Sigmoid colon (tissue), 4 donors: ENCODE data around the gene CDKN1A.

ENCODE experiments used
- EP300 ChIP-seq, 4 donors: sonication (generic); formaldehyde crosslinking; IDR thresholded peaks; one replicate each; pipeline ENCODE4 v1.6.1; 2017; ENCODE audit warnings: antibody characterized with exemption in 4 of 4
- POLR2A ChIP-seq, 2 donors: fragments of 450-650 bp; IDR thresholded peaks; one replicate each; pipeline ENCODE4 v1.6.1; 2016; ENCODE audit warnings: antibody characterized with exemption in 2 of 2, mild to moderate bottlenecking in 2 of 2, moderate library complexity in 2 of 2
- POLR2AphosphoS5 ChIP-seq, 4 donors: sonication (generic); formaldehyde crosslinking; IDR thresholded peaks; one replicate each; pipeline ENCODE4 v1.6.1; 2017; ENCODE audit warnings: antibody characterized with exemption in 4 of 4
- TF ChIP-seq, protein P1 (sequence below), 4 experiments: fragments of 450-650 bp in 3 of 4; fragments of 200-600 bp in 1 of 4; IDR thresholded peaks; one replicate each; pipeline ENCODE4 v1.5.1; 2016 to 2019; ENCODE audit warnings: antibody characterized with exemption in 4 of 4, mild to moderate bottlenecking in 3 of 4, moderate library complexity in 2 of 4

DNA sequence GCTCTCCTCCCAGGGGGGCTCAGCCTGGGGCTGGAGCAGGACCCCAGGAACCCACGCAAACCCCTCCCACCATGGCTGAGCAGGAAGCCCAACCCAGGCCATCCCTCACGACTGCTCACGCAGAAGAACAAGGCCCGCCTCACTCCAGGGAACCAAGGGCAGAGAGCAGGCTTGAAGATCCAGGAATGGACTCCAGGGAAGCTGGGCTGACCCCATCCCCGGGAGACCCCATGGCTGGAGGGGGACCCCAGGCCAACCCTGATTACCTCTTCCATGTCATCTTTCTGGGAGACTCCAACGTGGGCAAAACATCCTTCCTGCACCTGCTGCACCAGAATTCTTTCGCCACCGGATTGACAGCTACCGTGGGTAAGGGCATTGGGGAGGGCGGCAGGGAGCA lies 43.9 kb downstream of the CDKN1A start:
- TF ChIP-seq, protein P1, sequence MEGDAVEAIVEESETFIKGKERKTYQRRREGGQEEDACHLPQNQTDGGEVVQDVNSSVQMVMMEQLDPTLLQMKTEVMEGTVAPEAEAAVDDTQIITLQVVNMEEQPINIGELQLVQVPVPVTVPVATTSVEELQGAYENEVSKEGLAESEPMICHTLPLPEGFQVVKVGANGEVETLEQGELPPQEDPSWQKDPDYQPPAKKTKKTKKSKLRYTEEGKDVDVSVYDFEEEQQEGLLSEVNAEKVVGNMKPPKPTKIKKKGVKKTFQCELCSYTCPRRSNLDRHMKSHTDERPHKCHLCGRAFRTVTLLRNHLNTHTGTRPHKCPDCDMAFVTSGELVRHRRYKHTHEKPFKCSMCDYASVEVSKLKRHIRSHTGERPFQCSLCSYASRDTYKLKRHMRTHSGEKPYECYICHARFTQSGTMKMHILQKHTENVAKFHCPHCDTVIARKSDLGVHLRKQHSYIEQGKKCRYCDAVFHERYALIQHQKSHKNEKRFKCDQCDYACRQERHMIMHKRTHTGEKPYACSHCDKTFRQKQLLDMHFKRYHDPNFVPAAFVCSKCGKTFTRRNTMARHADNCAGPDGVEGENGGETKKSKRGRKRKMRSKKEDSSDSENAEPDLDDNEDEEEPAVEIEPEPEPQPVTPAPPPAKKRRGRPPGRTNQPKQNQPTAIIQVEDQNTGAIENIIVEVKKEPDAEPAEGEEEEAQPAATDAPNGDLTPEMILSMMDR (IDR thresholded peaks at IDR 0.05), result no peak
- TF ChIP-seq POLR2AphosphoS5 (IDR thresholded peaks at IDR 0.05), result no peak
- TF ChIP-seq POLR2A (IDR thresholded peaks at IDR 0.05), result no peak
- TF ChIP-seq EP300 (IDR thresholded peaks at IDR 0.05), result no peak
